ENCODE results near the gene PPP4R4. TPM values are rescaled to one million over a fixed set of nuclear protein-coding genes. Genes with fewer than 3 reads are reported as not detected.

PPP4R4 gene
- polyA plus RNA-seq, 1 of the 3 experiments (the other 2 are of a cell fraction) = 2.5 TPM

DNA sequence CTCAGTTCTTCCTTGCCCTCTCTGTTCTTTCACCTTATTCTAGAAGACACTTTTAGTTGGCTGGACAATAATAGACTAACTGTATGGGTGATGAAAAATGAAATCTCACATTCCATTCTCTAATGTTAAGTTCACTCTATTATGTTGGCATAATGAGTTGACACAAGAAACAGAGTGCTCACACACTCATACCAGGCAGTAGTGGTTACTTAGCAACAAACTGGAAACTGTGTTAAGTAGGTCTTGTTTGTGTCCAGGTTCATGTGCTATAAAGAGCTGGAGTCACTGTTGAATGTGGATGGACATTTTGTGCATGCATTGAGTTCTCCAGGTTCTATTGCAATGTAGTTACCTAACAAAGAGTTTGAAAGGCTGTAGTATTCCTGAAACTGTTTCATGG, 16.9 kb upstream of the PPP4R4 start:
- Histone ChIP-seq H3K9ac (no peak overlapping the region), H3K9me2 (no peaks in the 10 kb centered on the region), H3K4me3 (ENCODE audit: low read depth in 2 of 2, low read length in 1 of 2) (no peak overlapping the region), H3K4me1 (ENCODE audit: control insufficient read depth in 1 of 2, insufficient read depth in 2 of 2, low read depth in 1 of 2, low read length in 1 of 2) (peaks cover 0 to 3% of the 10 kb centered on the region in 2 experiments; a peak in 1 of 4 replicates), H3K36me3 (replicated peaks in 1 of 2; ENCODE audit: control insufficient read depth in 1 of 2, insufficient read depth in 2 of 2, low read length in 1 of 2) (no peaks in the 10 kb centered on the region), H4K20me1 (ENCODE audit: insufficient read depth) (no peaks in the 10 kb centered on the region), H3F3A (replicated peaks; ENCODE audit: insufficient read depth) (no peaks in the 10 kb centered on the region), H3K27me3 (ENCODE audit: insufficient read depth) (peaks cover 10% of the 10 kb centered on the region; the same call in 1 of the 2 replicates), H2AFZ (ENCODE audit: low read depth) (no peak overlapping the region), H3K9me3 (no peaks in the 10 kb centered on the region), H3K4me2 (no peak overlapping the region), H3K27ac (ENCODE audit: low read depth in 2 of 2, low read length in 1 of 2) (no peak overlapping the region), H3K79me2 (ENCODE audit: insufficient read depth) (no peaks in the 10 kb centered on the region)
- ChIA-PET POLR2A (no interaction called here), CTCF (interaction anchor here (0.6 to 2.3 kb wide), 4 partner anchors 9 to 25 kb away, joined by 3 to 7 read pairs (median 4); no protein-coding TSS in a partner anchor)
- TF ChIP-seq NFIC (IDR thresholded peaks at IDR 0.05; ENCODE audit: borderline replicate concordance) = no peak
- TF ChIP-seq SMC3 (IDR thresholded peaks at IDR 0.05; ENCODE audit: low read depth, low read length) = no peak
- TF ChIP-seq, protein P1, sequence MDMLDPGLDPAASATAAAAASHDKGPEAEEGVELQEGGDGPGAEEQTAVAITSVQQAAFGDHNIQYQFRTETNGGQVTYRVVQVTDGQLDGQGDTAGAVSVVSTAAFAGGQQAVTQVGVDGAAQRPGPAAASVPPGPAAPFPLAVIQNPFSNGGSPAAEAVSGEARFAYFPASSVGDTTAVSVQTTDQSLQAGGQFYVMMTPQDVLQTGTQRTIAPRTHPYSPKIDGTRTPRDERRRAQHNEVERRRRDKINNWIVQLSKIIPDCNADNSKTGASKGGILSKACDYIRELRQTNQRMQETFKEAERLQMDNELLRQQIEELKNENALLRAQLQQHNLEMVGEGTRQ (IDR thresholded peaks at IDR 0.05; ENCODE audit: borderline replicate concordance, low read depth, low read length) = no peak
- no peak for TF ChIP-seq RFX5 (IDR thresholded peaks at IDR 0.05; ENCODE audit: low read length)
- TF ChIP-seq GABPA (IDR thresholded peaks at IDR 0.05; ENCODE audit: low read depth) = no peak
- no peak for TF ChIP-seq FOXM1 (IDR thresholded peaks at IDR 0.05; ENCODE audit: low read depth)
- no peak for TF ChIP-seq CHD2 (IDR thresholded peaks at IDR 0.05; ENCODE audit: low read length, partially characterized antibody)
- TF ChIP-seq, protein P2, sequence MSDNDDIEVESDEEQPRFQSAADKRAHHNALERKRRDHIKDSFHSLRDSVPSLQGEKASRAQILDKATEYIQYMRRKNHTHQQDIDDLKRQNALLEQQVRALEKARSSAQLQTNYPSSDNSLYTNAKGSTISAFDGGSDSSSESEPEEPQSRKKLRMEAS (IDR thresholded peaks at IDR 0.05; ENCODE audit: low read depth) = no peak
- TF ChIP-seq RXRA (IDR thresholded peaks at IDR 0.05; ENCODE audit: borderline replicate concordance, low read depth) = no peak
- TF ChIP-seq TAF1 (IDR thresholded peaks at IDR 0.05; ENCODE audit: borderline replicate concordance, low read depth, low read length) = no peak
- TF ChIP-seq SIN3A (IDR thresholded peaks at IDR 0.05; ENCODE audit: borderline replicate concordance, low read depth, low read length) = no peak
- TF ChIP-seq, protein P3, sequence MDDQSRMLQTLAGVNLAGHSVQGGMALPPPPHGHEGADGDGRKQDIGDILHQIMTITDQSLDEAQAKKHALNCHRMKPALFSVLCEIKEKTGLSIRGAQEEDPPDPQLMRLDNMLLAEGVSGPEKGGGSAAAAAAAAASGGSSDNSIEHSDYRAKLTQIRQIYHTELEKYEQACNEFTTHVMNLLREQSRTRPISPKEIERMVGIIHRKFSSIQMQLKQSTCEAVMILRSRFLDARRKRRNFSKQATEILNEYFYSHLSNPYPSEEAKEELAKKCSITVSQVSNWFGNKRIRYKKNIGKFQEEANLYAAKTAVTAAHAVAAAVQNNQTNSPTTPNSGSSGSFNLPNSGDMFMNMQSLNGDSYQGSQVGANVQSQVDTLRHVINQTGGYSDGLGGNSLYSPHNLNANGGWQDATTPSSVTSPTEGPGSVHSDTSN (IDR thresholded peaks at IDR 0.05) = no peak
- TF ChIP-seq MXI1 (IDR thresholded peaks at IDR 0.05; ENCODE audit: low read depth, low read length) = no peak
- TF ChIP-seq YY1 (IDR thresholded peaks at IDR 0.05; ENCODE audit: low read depth) = no peak
- no peak for TF ChIP-seq RCOR1 (IDR thresholded peaks at IDR 0.05; ENCODE audit: low read length)
- TF ChIP-seq ELF1 (IDR thresholded peaks at IDR 0.05) = no peak
- TF ChIP-seq, protein P4, sequence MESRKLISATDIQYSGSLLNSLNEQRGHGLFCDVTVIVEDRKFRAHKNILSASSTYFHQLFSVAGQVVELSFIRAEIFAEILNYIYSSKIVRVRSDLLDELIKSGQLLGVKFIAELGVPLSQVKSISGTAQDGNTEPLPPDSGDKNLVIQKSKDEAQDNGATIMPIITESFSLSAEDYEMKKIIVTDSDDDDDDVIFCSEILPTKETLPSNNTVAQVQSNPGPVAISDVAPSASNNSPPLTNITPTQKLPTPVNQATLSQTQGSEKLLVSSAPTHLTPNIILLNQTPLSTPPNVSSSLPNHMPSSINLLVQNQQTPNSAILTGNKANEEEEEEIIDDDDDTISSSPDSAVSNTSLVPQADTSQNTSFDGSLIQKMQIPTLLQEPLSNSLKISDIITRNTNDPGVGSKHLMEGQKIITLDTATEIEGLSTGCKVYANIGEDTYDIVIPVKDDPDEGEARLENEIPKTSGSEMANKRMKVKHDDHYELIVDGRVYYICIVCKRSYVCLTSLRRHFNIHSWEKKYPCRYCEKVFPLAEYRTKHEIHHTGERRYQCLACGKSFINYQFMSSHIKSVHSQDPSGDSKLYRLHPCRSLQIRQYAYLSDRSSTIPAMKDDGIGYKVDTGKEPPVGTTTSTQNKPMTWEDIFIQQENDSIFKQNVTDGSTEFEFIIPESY (IDR thresholded peaks at IDR 0.05; ENCODE audit: borderline replicate concordance, low read depth) = no peak
- TF ChIP-seq, protein P5, sequence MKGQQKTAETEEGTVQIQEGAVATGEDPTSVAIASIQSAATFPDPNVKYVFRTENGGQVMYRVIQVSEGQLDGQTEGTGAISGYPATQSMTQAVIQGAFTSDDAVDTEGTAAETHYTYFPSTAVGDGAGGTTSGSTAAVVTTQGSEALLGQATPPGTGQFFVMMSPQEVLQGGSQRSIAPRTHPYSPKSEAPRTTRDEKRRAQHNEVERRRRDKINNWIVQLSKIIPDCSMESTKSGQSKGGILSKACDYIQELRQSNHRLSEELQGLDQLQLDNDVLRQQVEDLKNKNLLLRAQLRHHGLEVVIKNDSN (IDR thresholded peaks at IDR 0.05; ENCODE audit: borderline replicate concordance, low read depth) = no peak
- no peak for TF ChIP-seq JUND (IDR thresholded peaks at IDR 0.05)
- DNase-seq = no peak
